ENCODE data around the gene CLDN18. TPM values are rescaled to one million over a fixed set of nuclear protein-coding genes. Genes with fewer than 3 reads are reported as not detected.

CLDN18 gene
- total RNA-seq, 1 experiment from 2014 or later = 0.13 TPM

DNA sequence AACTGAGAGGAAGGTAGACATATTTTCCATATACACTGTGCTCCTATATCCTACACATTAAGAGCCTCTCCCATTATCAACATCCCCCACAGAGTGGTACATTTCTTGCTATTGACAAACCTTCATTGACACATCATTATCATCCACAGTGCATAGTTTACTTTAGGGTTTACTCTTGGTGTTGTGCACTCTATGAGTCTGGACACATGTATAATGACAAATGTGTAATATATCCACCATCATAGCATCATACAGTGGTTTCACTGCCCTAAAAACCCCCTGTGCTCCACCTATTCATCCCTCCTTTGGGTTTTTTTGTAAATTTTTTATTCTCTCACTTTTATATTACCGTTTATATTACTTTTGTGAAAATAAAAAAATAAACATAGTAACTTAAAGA is 22.2 kb upstream of the CLDN18 start (continued):
- TF ChIP-seq NR2C2 (CRISPR knock-in tag; IDR thresholded peaks at IDR 0.05) (no peak), ZNF396 (CRISPR knock-in tag; IDR thresholded peaks at IDR 0.05; ENCODE audit: borderline replicate concordance) (no peak), GTF2I (CRISPR knock-in tag; conservative IDR thresholded peaks at IDR 0.05) (no peak), ZNF416 (CRISPR knock-in tag; IDR thresholded peaks at IDR 0.05) (no peak), GABPB1 (CRISPR knock-in tag; IDR thresholded peaks at IDR 0.05) (no peak), MYBL2 (CRISPR knock-in tag; IDR thresholded peaks at IDR 0.05) (no peak)
- TF ChIP-seq, protein P1, sequence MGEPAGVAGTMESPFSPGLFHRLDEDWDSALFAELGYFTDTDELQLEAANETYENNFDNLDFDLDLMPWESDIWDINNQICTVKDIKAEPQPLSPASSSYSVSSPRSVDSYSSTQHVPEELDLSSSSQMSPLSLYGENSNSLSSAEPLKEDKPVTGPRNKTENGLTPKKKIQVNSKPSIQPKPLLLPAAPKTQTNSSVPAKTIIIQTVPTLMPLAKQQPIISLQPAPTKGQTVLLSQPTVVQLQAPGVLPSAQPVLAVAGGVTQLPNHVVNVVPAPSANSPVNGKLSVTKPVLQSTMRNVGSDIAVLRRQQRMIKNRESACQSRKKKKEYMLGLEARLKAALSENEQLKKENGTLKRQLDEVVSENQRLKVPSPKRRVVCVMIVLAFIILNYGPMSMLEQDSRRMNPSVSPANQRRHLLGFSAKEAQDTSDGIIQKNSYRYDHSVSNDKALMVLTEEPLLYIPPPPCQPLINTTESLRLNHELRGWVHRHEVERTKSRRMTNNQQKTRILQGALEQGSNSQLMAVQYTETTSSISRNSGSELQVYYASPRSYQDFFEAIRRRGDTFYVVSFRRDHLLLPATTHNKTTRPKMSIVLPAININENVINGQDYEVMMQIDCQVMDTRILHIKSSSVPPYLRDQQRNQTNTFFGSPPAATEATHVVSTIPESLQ (CRISPR knock-in tag; IDR thresholded peaks at IDR 0.05) = no peak

DNA sequence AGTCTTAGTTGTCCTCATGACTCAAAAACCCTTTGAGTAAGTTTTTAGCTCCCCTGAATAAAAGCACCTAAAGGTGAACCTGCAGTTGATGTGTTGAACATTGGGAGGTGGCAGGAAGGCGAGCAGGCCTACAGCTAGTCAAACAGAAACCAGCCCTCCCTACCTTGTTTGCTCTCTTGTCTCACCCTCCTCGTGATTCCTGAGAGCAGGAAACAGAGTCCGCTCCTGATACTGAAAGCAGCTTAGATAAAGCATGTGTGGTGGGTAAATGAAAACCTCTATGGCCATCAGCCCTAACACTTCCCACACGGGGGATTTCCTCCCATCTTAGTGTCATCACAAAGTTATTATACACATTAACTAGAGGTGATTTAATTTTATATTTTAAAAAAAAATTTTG is 21.8 kb upstream of the CLDN18 start:
- H3K4me1 Mint-ChIP-seq = no peaks in the 10 kb centered on the region
- no peak for DNase-seq (ENCODE audit: low spot score)
- no peaks in the 10 kb centered on the region; the same call in 1 of the 2 replicates for H3K27me3 Mint-ChIP-seq (ENCODE audit: low read depth)
- peaks cover 4% of the 10 kb centered on the region; the same call in 1 of the 2 replicates for H3K9me3 Mint-ChIP-seq
- ChIA-PET CTCF (interaction anchor here (1.3 kb wide), 1 partner anchor 64 kb away, joined by 3 read pairs; no protein-coding TSS in a partner anchor), POLR2A (interaction anchor here (0.7 kb wide), 1 partner anchor 376 kb away, joined by 3 read pairs; no protein-coding TSS in a partner anchor)
- H3K4me3 Mint-ChIP-seq = no peak overlapping the region
- no peaks in the 10 kb centered on the region for H3K36me3 Mint-ChIP-seq
- TF ChIP-seq TCF7 (CRISPR knock-in tag; IDR thresholded peaks at IDR 0.05; ENCODE audit: low read depth) (no peak), IRF2 (CRISPR knock-in tag; IDR thresholded peaks at IDR 0.05; ENCODE audit: borderline replicate concordance, low read depth) (no peak), NR1H2 (CRISPR knock-in tag; IDR thresholded peaks at IDR 0.05) (no peak), ZBTB21 (CRISPR knock-in tag; IDR thresholded peaks at IDR 0.05; ENCODE audit: borderline replicate concordance) (no peak)
- TF ChIP-seq, protein P2, sequence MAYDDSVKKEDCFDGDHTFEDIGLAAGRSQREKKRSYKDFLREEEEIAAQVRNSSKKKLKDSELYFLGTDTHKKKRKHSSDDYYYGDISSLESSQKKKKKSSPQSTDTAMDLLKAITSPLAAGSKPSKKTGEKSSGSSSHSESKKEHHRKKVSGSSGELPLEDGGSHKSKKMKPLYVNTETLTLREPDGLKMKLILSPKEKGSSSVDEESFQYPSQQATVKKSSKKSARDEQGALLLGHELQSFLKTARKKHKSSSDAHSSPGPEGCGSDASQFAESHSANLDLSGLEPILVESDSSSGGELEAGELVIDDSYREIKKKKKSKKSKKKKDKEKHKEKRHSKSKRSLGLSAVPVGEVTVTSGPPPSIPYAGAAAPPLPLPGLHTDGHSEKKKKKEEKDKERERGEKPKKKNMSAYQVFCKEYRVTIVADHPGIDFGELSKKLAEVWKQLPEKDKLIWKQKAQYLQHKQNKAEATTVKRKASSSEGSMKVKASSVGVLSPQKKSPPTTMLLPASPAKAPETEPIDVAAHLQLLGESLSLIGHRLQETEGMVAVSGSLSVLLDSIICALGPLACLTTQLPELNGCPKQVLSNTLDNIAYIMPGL (CRISPR knock-in tag; IDR thresholded peaks at IDR 0.05) = no peak
- TF ChIP-seq, protein P3, sequence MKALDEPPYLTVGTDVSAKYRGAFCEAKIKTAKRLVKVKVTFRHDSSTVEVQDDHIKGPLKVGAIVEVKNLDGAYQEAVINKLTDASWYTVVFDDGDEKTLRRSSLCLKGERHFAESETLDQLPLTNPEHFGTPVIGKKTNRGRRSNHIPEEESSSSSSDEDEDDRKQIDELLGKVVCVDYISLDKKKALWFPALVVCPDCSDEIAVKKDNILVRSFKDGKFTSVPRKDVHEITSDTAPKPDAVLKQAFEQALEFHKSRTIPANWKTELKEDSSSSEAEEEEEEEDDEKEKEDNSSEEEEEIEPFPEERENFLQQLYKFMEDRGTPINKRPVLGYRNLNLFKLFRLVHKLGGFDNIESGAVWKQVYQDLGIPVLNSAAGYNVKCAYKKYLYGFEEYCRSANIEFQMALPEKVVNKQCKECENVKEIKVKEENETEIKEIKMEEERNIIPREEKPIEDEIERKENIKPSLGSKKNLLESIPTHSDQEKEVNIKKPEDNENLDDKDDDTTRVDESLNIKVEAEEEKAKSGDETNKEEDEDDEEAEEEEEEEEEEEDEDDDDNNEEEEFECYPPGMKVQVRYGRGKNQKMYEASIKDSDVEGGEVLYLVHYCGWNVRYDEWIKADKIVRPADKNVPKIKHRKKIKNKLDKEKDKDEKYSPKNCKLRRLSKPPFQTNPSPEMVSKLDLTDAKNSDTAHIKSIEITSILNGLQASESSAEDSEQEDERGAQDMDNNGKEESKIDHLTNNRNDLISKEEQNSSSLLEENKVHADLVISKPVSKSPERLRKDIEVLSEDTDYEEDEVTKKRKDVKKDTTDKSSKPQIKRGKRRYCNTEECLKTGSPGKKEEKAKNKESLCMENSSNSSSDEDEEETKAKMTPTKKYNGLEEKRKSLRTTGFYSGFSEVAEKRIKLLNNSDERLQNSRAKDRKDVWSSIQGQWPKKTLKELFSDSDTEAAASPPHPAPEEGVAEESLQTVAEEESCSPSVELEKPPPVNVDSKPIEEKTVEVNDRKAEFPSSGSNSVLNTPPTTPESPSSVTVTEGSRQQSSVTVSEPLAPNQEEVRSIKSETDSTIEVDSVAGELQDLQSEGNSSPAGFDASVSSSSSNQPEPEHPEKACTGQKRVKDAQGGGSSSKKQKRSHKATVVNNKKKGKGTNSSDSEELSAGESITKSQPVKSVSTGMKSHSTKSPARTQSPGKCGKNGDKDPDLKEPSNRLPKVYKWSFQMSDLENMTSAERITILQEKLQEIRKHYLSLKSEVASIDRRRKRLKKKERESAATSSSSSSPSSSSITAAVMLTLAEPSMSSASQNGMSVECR (CRISPR knock-in tag; IDR thresholded peaks at IDR 0.05; ENCODE audit: borderline replicate concordance) = no peak
- TF ChIP-seq, protein P4, sequence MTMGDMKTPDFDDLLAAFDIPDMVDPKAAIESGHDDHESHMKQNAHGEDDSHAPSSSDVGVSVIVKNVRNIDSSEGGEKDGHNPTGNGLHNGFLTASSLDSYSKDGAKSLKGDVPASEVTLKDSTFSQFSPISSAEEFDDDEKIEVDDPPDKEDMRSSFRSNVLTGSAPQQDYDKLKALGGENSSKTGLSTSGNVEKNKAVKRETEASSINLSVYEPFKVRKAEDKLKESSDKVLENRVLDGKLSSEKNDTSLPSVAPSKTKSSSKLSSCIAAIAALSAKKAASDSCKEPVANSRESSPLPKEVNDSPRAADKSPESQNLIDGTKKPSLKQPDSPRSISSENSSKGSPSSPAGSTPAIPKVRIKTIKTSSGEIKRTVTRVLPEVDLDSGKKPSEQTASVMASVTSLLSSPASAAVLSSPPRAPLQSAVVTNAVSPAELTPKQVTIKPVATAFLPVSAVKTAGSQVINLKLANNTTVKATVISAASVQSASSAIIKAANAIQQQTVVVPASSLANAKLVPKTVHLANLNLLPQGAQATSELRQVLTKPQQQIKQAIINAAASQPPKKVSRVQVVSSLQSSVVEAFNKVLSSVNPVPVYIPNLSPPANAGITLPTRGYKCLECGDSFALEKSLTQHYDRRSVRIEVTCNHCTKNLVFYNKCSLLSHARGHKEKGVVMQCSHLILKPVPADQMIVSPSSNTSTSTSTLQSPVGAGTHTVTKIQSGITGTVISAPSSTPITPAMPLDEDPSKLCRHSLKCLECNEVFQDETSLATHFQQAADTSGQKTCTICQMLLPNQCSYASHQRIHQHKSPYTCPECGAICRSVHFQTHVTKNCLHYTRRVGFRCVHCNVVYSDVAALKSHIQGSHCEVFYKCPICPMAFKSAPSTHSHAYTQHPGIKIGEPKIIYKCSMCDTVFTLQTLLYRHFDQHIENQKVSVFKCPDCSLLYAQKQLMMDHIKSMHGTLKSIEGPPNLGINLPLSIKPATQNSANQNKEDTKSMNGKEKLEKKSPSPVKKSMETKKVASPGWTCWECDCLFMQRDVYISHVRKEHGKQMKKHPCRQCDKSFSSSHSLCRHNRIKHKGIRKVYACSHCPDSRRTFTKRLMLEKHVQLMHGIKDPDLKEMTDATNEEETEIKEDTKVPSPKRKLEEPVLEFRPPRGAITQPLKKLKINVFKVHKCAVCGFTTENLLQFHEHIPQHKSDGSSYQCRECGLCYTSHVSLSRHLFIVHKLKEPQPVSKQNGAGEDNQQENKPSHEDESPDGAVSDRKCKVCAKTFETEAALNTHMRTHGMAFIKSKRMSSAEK (CRISPR knock-in tag; IDR thresholded peaks at IDR 0.05; ENCODE audit: borderline replicate concordance) = no peak
- no peak; the same call in 1 of the 2 replicates for ATAC-seq
- H3K27ac Mint-ChIP-seq = no peak overlapping the region
